NT2/D1 (cell line): Measurements from ENCODE around the gene LPP.

ENCODE experiments used
- YY1 ChIP-seq: IDR thresholded peaks from 2 replicates; pipeline ENCODE4 v1.6.1; 2011; ENCODE audit not compliant: insufficient read length, insufficient read depth
- ZNF274 ChIP-seq: IDR thresholded peaks from 2 replicates; pipeline ENCODE4 v1.6.1; 2011; ENCODE audit warnings: mild to moderate bottlenecking, low read depth, low read length

DNA sequence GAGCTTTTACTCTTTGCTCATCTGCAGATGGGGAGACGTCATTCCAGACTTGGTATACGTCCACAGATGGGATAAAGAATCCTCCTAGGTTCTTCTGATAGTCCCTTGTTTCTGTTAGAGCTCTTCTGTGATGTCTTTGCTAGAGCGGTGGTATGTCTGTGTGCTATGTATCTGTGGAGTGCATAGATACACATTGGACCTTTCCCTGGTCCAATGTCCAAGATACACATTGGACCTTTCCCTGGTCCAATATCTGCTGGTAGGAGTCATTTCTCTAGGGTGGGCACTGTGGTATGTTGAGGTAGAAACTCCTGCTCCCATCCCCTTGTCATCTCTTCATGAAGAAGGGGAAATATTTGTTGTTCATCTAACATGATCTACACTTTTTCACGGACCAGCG is 47.5 kb upstream of the LPP start:
- TF ChIP-seq YY1 (no peak), ZNF274 (no peak)
